Choroid plexus epithelial cell (primary cell): ENCODE data around the gene RPN1.

ENCODE experiments used
- DNase-seq: peaks from one replicate; pipeline ENCODE4 v3.0.0-alpha.2; 2010; ENCODE audit warnings: low read depth
- H3K4me3 ChIP-seq: 2 replicates; pipeline ENCODE4 v1.5.1; 2011; ENCODE audit warnings: low read depth, mild to moderate bottlenecking, control low read depth, low read length, moderate library complexity
- TF ChIP-seq, protein P1 (sequence below): conservative IDR thresholded peaks from 2 replicates; pipeline ENCODE4 v1.5.1; 2011; ENCODE audit warnings: low read depth, mild to moderate bottlenecking, control low read depth, inconsistent platforms, low read length, moderate library complexity

Gene RPN1

DNA sequence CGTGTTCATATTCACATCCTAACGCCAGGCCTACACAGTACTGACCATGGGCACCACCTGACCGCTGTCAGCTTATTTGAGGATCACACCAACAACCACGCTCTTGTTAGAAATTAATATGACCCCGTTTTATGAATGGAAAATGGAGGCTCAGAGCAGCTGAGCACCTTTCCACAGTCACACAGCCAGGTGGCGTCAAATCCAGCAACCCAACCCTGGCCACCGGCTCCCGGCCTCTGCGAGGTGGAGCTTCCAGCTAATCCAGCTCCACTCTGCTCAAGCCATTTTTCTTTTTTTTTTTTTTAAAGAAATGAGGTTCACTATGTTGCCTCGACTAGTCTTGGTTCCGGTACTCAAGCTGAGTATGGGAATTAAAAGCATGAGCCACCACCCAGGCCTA, 41.3 kb downstream of the RPN1 start:
- H3K4me3 ChIP-seq, result no peak overlapping the region
- DNase-seq, result no peak
- TF ChIP-seq, protein P1, sequence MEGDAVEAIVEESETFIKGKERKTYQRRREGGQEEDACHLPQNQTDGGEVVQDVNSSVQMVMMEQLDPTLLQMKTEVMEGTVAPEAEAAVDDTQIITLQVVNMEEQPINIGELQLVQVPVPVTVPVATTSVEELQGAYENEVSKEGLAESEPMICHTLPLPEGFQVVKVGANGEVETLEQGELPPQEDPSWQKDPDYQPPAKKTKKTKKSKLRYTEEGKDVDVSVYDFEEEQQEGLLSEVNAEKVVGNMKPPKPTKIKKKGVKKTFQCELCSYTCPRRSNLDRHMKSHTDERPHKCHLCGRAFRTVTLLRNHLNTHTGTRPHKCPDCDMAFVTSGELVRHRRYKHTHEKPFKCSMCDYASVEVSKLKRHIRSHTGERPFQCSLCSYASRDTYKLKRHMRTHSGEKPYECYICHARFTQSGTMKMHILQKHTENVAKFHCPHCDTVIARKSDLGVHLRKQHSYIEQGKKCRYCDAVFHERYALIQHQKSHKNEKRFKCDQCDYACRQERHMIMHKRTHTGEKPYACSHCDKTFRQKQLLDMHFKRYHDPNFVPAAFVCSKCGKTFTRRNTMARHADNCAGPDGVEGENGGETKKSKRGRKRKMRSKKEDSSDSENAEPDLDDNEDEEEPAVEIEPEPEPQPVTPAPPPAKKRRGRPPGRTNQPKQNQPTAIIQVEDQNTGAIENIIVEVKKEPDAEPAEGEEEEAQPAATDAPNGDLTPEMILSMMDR, result no peak

DNA sequence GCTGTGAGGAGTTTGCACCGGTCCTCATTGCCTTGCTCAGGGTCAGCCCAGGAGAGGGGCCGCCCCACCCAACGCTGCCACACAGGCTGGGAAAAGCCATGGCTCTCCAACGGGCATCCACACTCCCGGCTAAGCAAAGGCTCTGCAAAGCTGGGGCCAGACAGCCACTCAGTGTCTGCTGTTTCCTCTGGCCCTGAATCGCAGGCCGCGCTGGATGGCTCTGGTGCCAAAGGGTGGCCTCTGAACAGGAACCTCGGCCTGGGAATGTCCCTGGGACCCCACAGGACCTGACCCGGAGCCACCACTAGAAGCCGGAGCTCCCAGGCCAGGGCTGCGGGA, 42.9 kb downstream of the RPN1 start:
- H3K4me3 ChIP-seq, result peak overlapping the region; percentile 61
- TF ChIP-seq, protein P1, result no peak
- DNase-seq, result no peak

GRCh38 chr3:128606094-128606493, 44.5 kb downstream of the RPN1 start:
- DNase-seq, result no peak
- TF ChIP-seq, protein P1, result no peak
- H3K4me3 ChIP-seq, result no peak overlapping the region

DNA sequence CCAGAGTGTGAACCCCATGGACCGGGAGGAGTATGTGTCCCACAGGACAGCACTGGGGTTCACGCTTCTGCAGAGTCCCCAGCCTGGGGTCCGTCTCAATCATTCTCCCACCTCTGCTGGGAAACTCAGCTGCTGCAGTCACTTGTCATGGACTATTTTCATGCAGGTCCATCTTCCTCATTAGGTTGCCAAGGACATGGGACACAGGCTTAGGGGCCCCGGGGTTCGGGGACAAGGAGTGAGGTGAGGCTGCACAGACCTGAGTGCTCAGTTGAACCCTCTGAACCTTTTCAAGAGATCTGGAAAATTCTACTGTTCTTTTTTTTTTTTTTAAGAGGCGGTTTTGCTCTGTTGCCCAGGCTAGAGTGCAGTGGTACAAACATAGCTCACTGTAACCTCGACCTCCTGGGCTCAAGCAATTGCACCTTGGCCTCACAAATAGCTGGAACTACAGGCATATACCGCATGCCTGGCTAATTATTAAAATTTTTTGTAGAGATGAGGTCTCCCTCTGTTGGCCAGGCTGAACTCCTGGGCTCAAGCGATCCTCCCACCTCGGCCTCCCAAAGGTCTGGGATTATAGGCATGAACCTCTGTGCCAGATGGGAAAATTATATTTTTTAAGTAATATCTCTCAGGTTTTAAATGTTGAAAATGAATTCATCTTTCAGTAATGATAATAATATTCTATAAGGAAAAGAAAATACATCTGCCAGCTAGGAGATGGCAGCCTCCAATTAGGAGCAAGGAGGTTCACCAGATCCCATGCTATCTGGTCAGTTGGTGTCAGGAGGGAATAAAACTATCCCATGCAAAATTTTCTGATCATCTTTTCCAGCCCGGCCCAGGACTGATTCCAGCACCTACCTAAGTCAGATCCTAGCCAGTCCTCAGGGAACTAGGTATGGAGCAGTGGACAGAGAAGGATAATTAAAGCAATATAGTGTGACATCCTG, 45.2 kb downstream of the RPN1 start:
- TF ChIP-seq, protein P1, result peak; percentile 23
- no peak for DNase-seq
- H3K4me3 ChIP-seq, result no peak overlapping the region

GRCh38 chr3:128603811-128604775, 46.5 kb downstream of the RPN1 start:
- no peak overlapping the region for H3K4me3 ChIP-seq
- peak; percentile 14 for DNase-seq
- TF ChIP-seq, protein P1, result no peak

DNA sequence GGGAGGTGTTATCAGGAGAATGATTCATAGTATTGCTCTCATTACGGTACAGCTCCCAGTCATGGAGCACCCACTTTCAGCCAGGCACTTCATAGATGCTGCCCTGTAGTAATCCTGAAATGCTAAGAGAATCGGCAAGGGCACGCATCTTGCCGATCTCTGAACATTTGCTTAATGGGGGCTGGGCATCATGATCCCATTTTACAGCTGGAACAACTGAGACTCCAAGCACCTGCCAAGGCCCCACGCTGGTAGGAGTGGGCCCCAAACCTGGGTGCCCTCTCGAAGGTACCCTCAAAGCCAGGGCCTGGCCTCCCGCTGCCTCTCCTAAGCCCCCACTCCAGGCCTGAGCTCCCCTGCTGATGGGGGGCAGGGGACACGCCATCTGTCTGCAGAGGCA, 47.3 kb downstream of the RPN1 start:
- H3K4me3 ChIP-seq, result no peak overlapping the region
- no peak for DNase-seq
- TF ChIP-seq, protein P1, result no peak
